Psoas muscle (tissue), 8 donors: ENCODE results near the gene HOXD3. TPM values are rescaled to one million over a fixed set of nuclear protein-coding genes. Genes with fewer than 3 reads are reported as not detected.

Experiments used
- ATAC-seq, 4 donors: fragments of 200-7000 bp; cut with Tn5 transposase; one replicate each; pipeline ENCODE4 v1.9.1; 2020; ENCODE audit warnings: moderate library complexity in 3 of 4, mild to moderate bottlenecking in 2 of 4
- DNase-seq, 2 donors: peaks; one replicate each; pipeline ENCODE4 v3.0.0-alpha.2; 2020
- H3K27ac ChIP-seq: fragments of 200-600 bp; one replicate; pipeline ENCODE4 v1.8.0; 2022
- H3K27me3 ChIP-seq, 3 donors: fragments of 200-600 bp in 1 of 3; one replicate each; pipeline versions ENCODE4 v1.6.1 to v1.8.0; 2013 to 2022; ENCODE audit warnings: low read length in 2 of 3, mild to moderate bottlenecking in 2 of 3, moderate library complexity in 1 of 3; ENCODE audit not compliant: insufficient read depth in 3 of 3
- H3K36me3 ChIP-seq, 2 donors: fragments of 200-600 bp in 1 of 2; one replicate each; pipeline versions ENCODE4 v1.6.1 to v1.8.0; 2013 to 2022; ENCODE audit warnings: low read depth in 1 of 2, mild to moderate bottlenecking in 1 of 2, moderate library complexity in 1 of 2; ENCODE audit not compliant: insufficient read depth in 1 of 2
- H3K4me1 ChIP-seq: fragments of 200-600 bp; one replicate; pipeline ENCODE4 v1.8.0; 2022
- H3K4me3 ChIP-seq: fragments of 200-600 bp; one replicate; pipeline ENCODE4 v1.8.0; 2022; ENCODE audit warnings: mild to moderate bottlenecking
- H3K9me3 ChIP-seq: fragments of 200-600 bp; one replicate; pipeline ENCODE4 v1.8.0; 2022
- WGBS, 3 donors: extraction: QIAGEN DNeasy Blood & Tissue Kit; methylation state at CpG; one replicate each; pipeline versions ENCODE4 v1.1.6 to v1.1.7; 2013; 5-methylcytosine and 5-hydroxymethylcytosine counted together
- intact Hi-C, 2 donors: fragments of 100-400 bp; cut with DNase I; formaldehyde crosslinking; loops; one replicate each; pipeline versions ENCODE4 v1.11.0 to v1.14.2; 2022
- polyA plus RNA-seq, 3 donors: library from polyadenylated mRNA; stranded (reverse); fragments of 200-250 nt; gene quantifications; one replicate each; pipeline ENCODE4 v1.2.3, GENCODE V29; 2013
- total RNA-seq, 4 donors: library from RNA; stranded (reverse); fragmentation: NEBNext Ultra II Directional in 2 of 4; extraction: Animal tissue kit (Norgen Biotek cat#: 25700) in 2 of 4; gene quantifications; one replicate each; pipeline versions ENCODE4 v1.2.1 to v1.2.4, GENCODE V29; 2021 to 2023
- TF ChIP-seq, protein P1 (sequence below): fragments of 200-600 bp; IDR thresholded peaks from one replicate; pipeline ENCODE4 v1.8.0; 2022; ENCODE audit warnings: antibody characterized with exemption
- donor health status: healthy with polysubstance abuse.
- donor health status: DM: no; HTN: no; CAD: no; lungs with moderate emphysema.
- donor health status: Bipolar disorder and iron deficiency.
- donor health status: healthy.
- donor health status: DM: yes; HTN: yes; CAD: no.
- donor health status: DM: no; HTN: no; CAD: no.
- donor health status: DM: no; HTN: no; CAD: no.
- donor health status: DM: yes; HTN: yes; CAD: no.

Gene HOXD3
- total and polyA plus RNA-seq, 7 donors = 0.64 to 3.8 (median 1.1) TPM

- H3K4me3 ChIP-seq = peak overlapping the region; percentile 11
- peaks cover 0 to 38% (median 5%) of the 10 kb centered on the region in 3 donors for H3K27me3 ChIP-seq
- 74 to 76% (median 76%) methylated on average over 7 of the region's 7 CpGs for WGBS, 3 donors
- TF ChIP-seq, protein P1, sequence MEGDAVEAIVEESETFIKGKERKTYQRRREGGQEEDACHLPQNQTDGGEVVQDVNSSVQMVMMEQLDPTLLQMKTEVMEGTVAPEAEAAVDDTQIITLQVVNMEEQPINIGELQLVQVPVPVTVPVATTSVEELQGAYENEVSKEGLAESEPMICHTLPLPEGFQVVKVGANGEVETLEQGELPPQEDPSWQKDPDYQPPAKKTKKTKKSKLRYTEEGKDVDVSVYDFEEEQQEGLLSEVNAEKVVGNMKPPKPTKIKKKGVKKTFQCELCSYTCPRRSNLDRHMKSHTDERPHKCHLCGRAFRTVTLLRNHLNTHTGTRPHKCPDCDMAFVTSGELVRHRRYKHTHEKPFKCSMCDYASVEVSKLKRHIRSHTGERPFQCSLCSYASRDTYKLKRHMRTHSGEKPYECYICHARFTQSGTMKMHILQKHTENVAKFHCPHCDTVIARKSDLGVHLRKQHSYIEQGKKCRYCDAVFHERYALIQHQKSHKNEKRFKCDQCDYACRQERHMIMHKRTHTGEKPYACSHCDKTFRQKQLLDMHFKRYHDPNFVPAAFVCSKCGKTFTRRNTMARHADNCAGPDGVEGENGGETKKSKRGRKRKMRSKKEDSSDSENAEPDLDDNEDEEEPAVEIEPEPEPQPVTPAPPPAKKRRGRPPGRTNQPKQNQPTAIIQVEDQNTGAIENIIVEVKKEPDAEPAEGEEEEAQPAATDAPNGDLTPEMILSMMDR = no peak
- H3K36me3 ChIP-seq = no peaks in the 10 kb centered on the region
- no peaks in the 10 kb centered on the region for H3K9me3 ChIP-seq
- no peaks in the 10 kb centered on the region for H3K4me1 ChIP-seq
- no peak overlapping the region for H3K27ac ChIP-seq
- DNase-seq (no peak), ATAC-seq (no peak)
- intact Hi-C loops = no loop called here
Measured at GRCh38 chr2:176173567-176174381, 16.7 kb downstream of the HOXD3 start.

DNA sequence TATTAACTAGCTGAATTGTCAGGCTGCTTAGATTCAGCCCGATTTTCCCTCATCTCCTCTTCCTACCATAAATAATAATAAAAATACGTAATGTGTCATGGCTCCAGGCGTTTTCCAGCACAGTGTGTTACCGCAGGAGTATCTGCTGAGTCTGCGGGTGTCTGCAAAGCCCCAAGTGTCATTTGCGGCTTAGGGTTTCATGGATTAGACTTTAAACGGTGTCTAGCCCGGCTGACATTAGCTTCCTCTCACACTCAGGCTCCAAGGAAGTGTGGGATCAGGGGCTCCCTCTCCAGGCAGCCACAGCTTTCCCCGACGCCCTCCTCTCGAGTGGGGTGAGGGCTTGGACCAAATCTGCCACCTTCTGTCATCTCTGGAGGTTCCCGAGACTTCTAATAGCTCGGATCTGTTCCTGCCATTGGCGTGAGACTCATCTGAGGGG, 17.3 kb downstream of the HOXD3 start:
- peaks cover 0 to 43% (median 7%) of the 10 kb centered on the region in 3 donors for H3K27me3 ChIP-seq
- no peaks in the 10 kb centered on the region for H3K4me1 ChIP-seq
- intact Hi-C loops = no loop called here
- peak in 1 of 4 donors; percentile 26 for ATAC-seq
- peak overlapping the region; percentile 22 for H3K4me3 ChIP-seq
- DNase-seq = no peak
- TF ChIP-seq, protein P1 = no peak
- no peaks in the 10 kb centered on the region for H3K36me3 ChIP-seq
- 43 to 56% (median 48%) methylated on average over 14 of the region's 14 CpGs for WGBS, 3 donors
- H3K9me3 ChIP-seq = no peaks in the 10 kb centered on the region
- no peak overlapping the region for H3K27ac ChIP-seq

DNA sequence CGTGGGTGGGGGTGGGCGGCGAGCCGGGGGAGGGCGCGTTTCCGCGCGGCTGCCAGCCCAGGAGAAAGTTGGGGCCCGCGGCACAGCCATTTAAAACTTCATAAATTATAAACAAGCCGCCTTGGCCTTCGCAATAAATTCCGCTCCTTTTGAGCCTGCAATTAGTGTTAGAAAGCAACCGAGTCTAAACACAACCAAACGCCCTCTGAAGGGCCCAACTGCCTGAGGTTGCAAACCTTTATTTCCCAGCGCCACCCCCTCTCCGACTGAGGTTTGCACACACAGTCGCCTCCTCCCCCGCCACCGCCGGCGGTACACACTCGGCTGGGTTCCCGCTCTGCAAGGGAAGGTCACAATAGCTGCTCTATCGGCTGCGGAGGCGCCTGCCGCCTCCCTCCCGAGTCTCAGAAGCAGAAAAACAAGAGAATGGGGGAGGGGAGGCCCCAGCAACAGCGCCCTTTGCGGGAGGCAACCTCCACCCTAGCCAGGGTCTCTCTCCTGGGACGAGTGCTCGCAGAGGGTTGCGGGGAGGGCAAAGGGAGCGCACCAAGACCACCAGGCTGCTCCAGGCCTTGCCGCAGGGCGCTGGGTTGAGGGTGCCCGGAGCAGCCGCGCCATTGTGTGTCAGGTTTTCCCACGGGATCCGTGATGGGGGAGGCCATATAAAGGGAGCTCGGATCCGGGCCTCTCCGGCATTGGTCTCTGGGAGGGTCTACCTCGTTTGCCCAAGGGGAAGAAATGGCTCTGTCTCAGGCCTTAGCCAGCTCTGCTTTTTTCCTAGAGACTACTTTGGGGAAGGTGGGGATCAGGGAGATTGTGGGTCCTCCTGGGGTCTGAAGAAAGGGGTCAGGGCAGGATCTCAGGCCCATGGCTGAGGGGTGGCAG, 18.0 kb downstream of the HOXD3 start:
- 58 to 66% (median 63%) methylated on average over 47 of the region's 47 CpGs for WGBS, 3 donors
- Histone ChIP-seq H3K27ac (no peak overlapping the region), H3K9me3 (no peaks in the 10 kb centered on the region), H3K36me3 (no peaks in the 10 kb centered on the region), H3K4me1 (no peaks in the 10 kb centered on the region), H3K27me3 (peaks cover 0 to 50% (median 7%) of the 10 kb centered on the region in 3 donors), H3K4me3 (peak overlapping the region; percentile 22)
- intact Hi-C loops = no loop called here
- TF ChIP-seq, protein P1 = no peak
- DNase-seq = no peak
- ATAC-seq = no peak

DNA sequence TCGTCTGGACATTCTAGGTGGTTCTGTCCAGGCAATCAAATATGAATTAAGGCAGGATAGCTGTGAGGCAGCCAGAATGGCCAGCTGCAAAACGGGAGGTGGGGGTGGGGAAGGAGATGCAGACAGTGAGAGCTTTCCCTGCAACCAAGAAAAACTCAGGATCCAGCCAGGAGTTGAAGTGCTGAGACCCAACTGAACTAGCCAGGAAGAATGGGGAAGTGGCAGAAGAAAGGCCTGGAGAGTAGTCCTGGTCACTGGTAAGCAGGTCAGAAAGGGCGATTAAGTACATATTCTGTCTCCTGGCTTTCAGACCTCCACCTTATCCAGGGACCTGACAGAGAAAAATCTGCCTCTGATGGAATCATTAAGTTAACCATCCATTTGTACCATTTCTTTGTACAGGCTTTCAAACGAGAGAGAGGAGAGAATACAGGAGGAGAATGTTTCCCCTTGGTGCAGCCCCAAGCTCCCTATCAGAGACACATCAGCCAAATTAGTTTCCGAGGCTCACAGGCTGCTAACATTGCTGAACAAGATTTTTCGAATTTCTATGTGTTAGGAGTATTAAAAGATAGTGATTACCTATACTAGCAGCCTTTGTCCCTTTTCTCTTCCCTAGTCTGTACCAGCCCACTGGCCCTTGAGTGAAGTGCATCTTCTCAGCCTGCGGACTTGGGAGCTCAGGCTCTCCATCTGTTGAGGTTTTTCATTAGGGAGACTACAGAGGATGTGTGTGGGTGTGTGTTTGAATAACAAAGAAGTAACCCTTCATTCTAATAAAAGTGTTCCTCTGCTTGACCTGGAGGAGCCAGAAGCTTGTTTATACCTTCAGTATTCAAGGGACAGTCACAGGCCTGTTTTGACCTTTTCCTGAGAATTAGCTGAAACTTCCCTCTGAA, 18.9 kb downstream of the HOXD3 start:
- no peak for ATAC-seq
- intact Hi-C loops = no loop called here
- Histone ChIP-seq H3K27me3 (peaks cover 0 to 58% (median 7%) of the 10 kb centered on the region in 3 donors), H3K4me3 (no peak overlapping the region), H3K9me3 (no peaks in the 10 kb centered on the region), H3K36me3 (no peaks in the 10 kb centered on the region), H3K4me1 (no peaks in the 10 kb centered on the region), H3K27ac (no peak overlapping the region)
- 69 to 78% (median 76%) methylated on average over 7 of the region's 7 CpGs for WGBS, 3 donors
- TF ChIP-seq, protein P1 = no peak
- no peak for DNase-seq
